ENCODE data around the gene ANGPTL8. TPM values are rescaled to one million over a fixed set of nuclear protein-coding genes. Genes with fewer than 3 reads are reported as not detected.
A peak's percentile ranks its signal among the peaks of the same experiment; 100 is the strongest.

ANGPTL8 gene
- total and polyA plus RNA-seq, 2 of the 13 experiments (the other 11 are each of a cell fraction or from before 2014, with no cell fraction given) = 27.3 to 243 TPM

DNA sequence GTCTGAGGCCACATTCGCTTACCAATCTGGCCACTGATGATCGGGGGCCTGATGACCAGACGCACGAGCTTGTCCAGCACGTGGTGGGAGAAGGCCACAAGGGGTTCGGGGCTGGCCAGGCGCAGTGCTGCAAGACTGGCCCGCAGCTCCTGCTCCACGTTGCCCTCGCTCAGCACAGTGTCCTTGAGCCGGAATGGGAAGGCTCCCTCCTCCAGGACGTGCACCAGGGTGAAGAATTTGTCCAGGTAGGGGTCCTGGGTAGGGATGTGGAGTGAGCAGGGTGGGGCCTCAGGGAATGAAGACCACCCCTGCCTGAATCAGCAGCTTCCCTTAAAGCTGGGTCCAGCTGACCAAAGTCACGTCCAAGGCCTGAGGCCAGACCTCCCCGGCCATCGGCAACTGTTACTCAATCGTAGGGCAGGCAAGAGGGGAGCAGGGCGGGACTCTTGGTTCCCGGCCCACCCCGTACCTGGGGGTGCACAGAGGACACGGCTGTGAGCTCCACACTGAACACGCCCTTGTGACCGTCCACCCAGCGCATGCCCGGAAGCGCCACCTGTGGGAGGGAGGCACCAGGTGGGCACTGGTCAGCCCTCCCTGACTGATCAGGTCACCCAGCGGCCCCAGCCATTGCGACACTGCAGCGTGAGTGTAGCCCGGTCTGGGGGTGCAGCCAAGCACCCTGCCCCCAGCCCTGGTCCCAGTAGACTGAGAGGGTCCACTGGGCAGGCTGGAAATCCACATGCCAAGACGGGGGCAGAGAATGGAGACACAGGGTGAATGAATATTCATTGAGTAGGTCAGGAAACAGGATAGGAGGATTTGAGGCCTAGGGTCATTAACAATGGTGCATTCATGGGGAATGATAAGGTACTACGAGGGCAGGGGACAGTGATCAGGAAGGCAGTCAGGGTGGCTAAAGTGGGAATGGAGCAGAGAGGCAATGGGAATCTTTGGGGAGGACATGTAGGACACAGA is 2.8 kb upstream of the ANGPTL8 start (continued):
- peak; percentile 84 for TF ChIP-seq HDAC1 (CRISPR knock-in tag; IDR thresholded peaks at IDR 0.05)
- no peak for TF ChIP-seq PTBP1 (IDR thresholded peaks at IDR 0.05; ENCODE audit: low read depth, low read length, poor library complexity, severe bottlenecking)
- peak; percentile 42 for TF ChIP-seq RBM39 (IDR thresholded peaks at IDR 0.05; ENCODE audit: low read depth, low read length, poor library complexity, severe bottlenecking)
- no peak for TF ChIP-seq MLLT10 (CRISPR knock-in tag; IDR thresholded peaks at IDR 0.05)
- TF ChIP-seq ZNF776 (CRISPR knock-in tag; IDR thresholded peaks at IDR 0.05) = peak; percentile 77; the same call in 1 of the 2 replicates
- TF ChIP-seq, protein P1, sequence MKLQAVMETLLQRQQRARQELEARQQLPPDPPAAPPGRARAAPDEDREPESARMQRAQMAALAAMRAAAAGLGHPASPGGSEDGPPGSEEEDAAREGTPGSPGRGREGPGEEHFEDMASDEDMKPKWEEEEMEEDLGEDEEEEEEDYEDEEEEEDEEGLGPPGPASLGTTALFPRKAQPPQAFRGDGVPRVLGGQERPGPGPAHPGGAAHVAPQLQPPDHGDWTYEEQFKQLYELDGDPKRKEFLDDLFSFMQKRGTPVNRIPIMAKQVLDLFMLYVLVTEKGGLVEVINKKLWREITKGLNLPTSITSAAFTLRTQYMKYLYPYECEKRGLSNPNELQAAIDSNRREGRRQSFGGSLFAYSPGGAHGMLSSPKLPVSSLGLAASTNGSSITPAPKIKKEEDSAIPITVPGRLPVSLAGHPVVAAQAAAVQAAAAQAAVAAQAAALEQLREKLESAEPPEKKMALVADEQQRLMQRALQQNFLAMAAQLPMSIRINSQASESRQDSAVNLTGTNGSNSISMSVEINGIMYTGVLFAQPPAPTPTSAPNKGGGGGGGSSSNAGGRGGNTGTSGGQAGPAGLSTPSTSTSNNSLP (IDR thresholded peaks at IDR 0.05; ENCODE audit: low read depth, low read length) = peak; percentile 74; the same call in 1 of the 2 replicates
- TF ChIP-seq ZSCAN20 (CRISPR knock-in tag; IDR thresholded peaks at IDR 0.05; ENCODE audit: borderline replicate concordance) = no peak
- peak; percentile 91 for TF ChIP-seq BCL6 (CRISPR knock-in tag; IDR thresholded peaks at IDR 0.05)
- TF ChIP-seq, protein P2, sequence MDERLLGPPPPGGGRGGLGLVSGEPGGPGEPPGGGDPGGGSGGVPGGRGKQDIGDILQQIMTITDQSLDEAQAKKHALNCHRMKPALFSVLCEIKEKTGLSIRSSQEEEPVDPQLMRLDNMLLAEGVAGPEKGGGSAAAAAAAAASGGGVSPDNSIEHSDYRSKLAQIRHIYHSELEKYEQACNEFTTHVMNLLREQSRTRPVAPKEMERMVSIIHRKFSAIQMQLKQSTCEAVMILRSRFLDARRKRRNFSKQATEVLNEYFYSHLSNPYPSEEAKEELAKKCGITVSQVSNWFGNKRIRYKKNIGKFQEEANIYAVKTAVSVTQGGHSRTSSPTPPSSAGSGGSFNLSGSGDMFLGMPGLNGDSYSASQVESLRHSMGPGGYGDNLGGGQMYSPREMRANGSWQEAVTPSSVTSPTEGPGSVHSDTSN (CRISPR knock-in tag; IDR thresholded peaks at IDR 0.05) = no peak
- peak; percentile 95 for TF ChIP-seq ZC3H13 (CRISPR knock-in tag; IDR thresholded peaks at IDR 0.05)
- peak; percentile 82; the same call in 1 of the 2 replicates for TF ChIP-seq ZNF605 (CRISPR knock-in tag; IDR thresholded peaks at IDR 0.05)
- TF ChIP-seq SRSF1 (optimal IDR thresholded peaks at IDR 0.05; ENCODE audit: low read depth, low read length) = peak; percentile 85
- TF ChIP-seq ZNF782 (CRISPR knock-in tag; IDR thresholded peaks at IDR 0.05; ENCODE audit: borderline replicate concordance) = 0 out of 2 replicates have a peak, but pooled peaks have one; percentile 78
- TF ChIP-seq ZNF12 (CRISPR knock-in tag; IDR thresholded peaks at IDR 0.05) = no peak
- TF ChIP-seq EP300 (IDR thresholded peaks at IDR 0.05; ENCODE audit: low read depth in 2 of 2, low read length in 2 of 2) = no peak; a peak in 1 of 4 replicates
- TF ChIP-seq EP300 (CRISPR knock-in tag; IDR thresholded peaks at IDR 0.05; ENCODE audit: borderline replicate concordance) = peak; percentile 61; the same call in 1 of the 2 replicates
- TF ChIP-seq, protein P3, sequence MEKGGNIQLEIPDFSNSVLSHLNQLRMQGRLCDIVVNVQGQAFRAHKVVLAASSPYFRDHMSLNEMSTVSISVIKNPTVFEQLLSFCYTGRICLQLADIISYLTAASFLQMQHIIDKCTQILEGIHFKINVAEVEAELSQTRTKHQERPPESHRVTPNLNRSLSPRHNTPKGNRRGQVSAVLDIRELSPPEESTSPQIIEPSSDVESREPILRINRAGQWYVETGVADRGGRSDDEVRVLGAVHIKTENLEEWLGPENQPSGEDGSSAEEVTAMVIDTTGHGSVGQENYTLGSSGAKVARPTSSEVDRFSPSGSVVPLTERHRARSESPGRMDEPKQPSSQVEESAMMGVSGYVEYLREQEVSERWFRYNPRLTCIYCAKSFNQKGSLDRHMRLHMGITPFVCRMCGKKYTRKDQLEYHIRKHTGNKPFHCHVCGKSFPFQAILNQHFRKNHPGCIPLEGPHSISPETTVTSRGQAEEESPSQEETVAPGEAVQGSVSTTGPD (CRISPR knock-in tag; IDR thresholded peaks at IDR 0.05) = no peak
- no peak for TF ChIP-seq NCOA5 (CRISPR knock-in tag; IDR thresholded peaks at IDR 0.05)
- TF ChIP-seq, protein P4, sequence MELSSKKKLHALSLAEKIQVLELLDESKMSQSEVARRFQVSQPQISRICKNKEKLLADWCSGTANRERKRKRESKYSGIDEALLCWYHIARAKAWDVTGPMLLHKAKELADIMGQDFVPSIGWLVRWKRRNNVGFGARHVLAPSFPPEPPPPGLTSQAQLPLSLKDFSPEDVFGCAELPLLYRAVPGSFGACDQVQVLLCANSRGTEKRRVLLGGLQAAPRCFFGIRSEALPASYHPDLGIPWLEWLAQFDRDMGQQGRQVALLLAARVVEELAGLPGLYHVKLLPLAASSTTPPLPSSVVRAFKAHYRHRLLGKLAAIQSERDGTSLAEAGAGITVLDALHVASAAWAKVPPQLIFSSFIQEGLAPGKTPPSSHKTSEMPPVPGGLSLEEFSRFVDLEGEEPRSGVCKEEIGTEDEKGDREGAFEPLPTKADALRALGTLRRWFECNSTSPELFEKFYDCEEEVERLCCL (CRISPR knock-in tag; IDR thresholded peaks at IDR 0.05; ENCODE audit: borderline replicate concordance) = no peak
- TF ChIP-seq ZKSCAN1 (IDR thresholded peaks at IDR 0.05; ENCODE audit: low read length) = no peak
- no peak for TF ChIP-seq SATB2 (CRISPR knock-in tag; IDR thresholded peaks at IDR 0.05)
- TF ChIP-seq GABPA (IDR thresholded peaks at IDR 0.05; ENCODE audit: low read depth, low read length) = no peak
- TF ChIP-seq GABPA (CRISPR knock-in tag; IDR thresholded peaks at IDR 0.05; ENCODE audit: low read depth) = no peak
- peak; percentile 63; the same call in 1 of the 2 replicates for TF ChIP-seq HMG20A (CRISPR knock-in tag; IDR thresholded peaks at IDR 0.05; ENCODE audit: borderline replicate concordance)
- 0 out of 2 replicates have a peak, but pooled peaks have one; percentile 81 for TF ChIP-seq ZNF264 (CRISPR knock-in tag; IDR thresholded peaks at IDR 0.05)

All from HepG2 (cell line).